ENCODE data around the gene MAP3K6. TPM values are rescaled to one million over a fixed set of nuclear protein-coding genes. Genes with fewer than 3 reads are reported as not detected.

The MAP3K6 gene
- total and polyA plus RNA-seq, 2 of the 13 experiments (the other 11 are each of a cell fraction or from before 2014, with no cell fraction given), result 2.7 to 3.2 TPM

- TF ChIP-seq ZNF274 (CRISPR knock-in tag; IDR thresholded peaks at IDR 0.05) (0 out of 2 replicates have a peak, but pooled peaks have one; percentile 42), ARNT2 (CRISPR knock-in tag; IDR thresholded peaks at IDR 0.05; ENCODE audit: low read depth) (peak; percentile 93), ZNF570 (CRISPR knock-in tag; IDR thresholded peaks at IDR 0.05; ENCODE audit: borderline replicate concordance) (no peak), CREB1 (IDR thresholded peaks at IDR 0.05) (peak; percentile 93), CREB1 (CRISPR knock-in tag; IDR thresholded peaks at IDR 0.05) (peak; percentile 99), HOXA3 (CRISPR knock-in tag; IDR thresholded peaks at IDR 0.05) (peak; percentile 97), FOXK2 (IDR thresholded peaks at IDR 0.05) (peak; percentile 92), HOXD1 (CRISPR knock-in tag; IDR thresholded peaks at IDR 0.05) (peak; percentile 93), SIX4 (CRISPR knock-in tag; IDR thresholded peaks at IDR 0.05) (peak; percentile 29; the same call in 1 of the 2 replicates), ZZZ3 (CRISPR knock-in tag; IDR thresholded peaks at IDR 0.05; ENCODE audit: borderline replicate concordance) (no peak; the same call in 1 of the 2 replicates), NR2F2 (IDR thresholded peaks at IDR 0.05; ENCODE audit: borderline replicate concordance, low read depth) (no peak; the same call in 1 of the 2 replicates), TFDP2 (CRISPR knock-in tag; IDR thresholded peaks at IDR 0.05) (peak; percentile 92), MLX (CRISPR knock-in tag; IDR thresholded peaks at IDR 0.05) (peak; percentile 57; the same call in 1 of the 2 replicates), FLYWCH1 (CRISPR knock-in tag; IDR thresholded peaks at IDR 0.05) (0 out of 2 replicates have a peak, but pooled peaks have one; percentile 5), USF2 (IDR thresholded peaks at IDR 0.05; ENCODE audit: low read depth, low read length) (no peak), USF2 (CRISPR knock-in tag; IDR thresholded peaks at IDR 0.05; ENCODE audit: borderline replicate concordance) (0 out of 2 replicates have a peak, but pooled peaks have one; percentile 51), ZBTB2 (CRISPR knock-in tag; IDR thresholded peaks at IDR 0.05; ENCODE audit: low read depth) (peak; percentile 97)
- TF ChIP-seq, protein P1, sequence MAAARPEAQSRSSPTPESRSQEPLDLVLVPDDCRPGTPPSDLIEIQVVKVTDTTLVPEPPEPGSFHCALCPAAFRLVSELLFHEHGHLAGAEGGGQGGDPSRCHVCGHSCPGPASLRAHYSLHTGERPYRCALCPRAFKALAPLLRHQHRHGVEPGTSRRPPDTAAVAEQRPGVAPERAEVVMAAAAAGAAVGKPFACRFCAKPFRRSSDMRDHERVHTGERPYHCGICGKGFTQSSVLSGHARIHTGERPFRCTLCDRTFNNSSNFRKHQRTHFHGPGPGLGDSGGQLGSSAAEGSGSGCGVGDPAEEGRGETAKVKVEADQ (CRISPR knock-in tag; IDR thresholded peaks at IDR 0.05; ENCODE audit: borderline replicate concordance), result peak; percentile 66; the same call in 1 of the 2 replicates
- TF ChIP-seq, protein P2, sequence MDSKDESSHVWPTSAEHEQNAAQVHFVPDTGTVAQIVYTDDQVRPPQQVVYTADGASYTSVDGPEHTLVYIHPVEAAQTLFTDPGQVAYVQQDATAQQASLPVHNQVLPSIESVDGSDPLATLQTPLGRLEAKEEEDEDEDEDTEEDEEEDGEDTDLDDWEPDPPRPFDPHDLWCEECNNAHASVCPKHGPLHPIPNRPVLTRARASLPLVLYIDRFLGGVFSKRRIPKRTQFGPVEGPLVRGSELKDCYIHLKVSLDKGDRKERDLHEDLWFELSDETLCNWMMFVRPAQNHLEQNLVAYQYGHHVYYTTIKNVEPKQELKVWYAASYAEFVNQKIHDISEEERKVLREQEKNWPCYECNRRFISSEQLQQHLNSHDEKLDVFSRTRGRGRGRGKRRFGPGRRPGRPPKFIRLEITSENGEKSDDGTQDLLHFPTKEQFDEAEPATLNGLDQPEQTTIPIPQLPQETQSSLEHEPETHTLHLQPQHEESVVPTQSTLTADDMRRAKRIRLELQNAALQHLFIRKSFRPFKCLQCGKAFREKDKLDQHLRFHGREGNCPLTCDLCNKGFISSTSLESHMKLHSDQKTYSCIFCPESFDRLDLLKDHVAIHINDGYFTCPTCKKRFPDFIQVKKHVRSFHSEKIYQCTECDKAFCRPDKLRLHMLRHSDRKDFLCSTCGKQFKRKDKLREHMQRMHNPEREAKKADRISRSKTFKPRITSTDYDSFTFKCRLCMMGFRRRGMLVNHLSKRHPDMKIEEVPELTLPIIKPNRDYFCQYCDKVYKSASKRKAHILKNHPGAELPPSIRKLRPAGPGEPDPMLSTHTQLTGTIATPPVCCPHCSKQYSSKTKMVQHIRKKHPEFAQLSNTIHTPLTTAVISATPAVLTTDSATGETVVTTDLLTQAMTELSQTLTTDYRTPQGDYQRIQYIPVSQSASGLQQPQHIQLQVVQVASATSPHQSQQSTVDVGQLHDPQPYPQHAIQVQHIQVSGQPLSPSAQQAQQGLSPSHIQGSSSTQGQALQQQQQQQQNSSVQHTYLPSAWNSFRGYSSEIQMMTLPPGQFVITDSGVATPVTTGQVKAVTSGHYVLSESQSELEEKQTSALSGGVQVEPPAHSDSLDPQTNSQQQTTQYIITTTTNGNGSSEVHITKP (CRISPR knock-in tag; IDR thresholded peaks at IDR 0.05; ENCODE audit: low read depth), result peak; percentile 81; the same call in 1 of the 2 replicates
Observed at GRCh38 chr1:27321813-27322568, 44.8 kb downstream of the MAP3K6 start, which contains the start of gene TMEM222 (continued).
